HepG2 (cell line): ENCODE results near the gene RIIAD1. TPM values are rescaled to one million over a fixed set of nuclear protein-coding genes. Genes with fewer than 3 reads are reported as not detected.
A peak's percentile ranks its signal among the peaks of the same experiment; 100 is the strongest.

Source experiments
- ATAC-seq: fragments of 200-7000 bp; cut with Tn5 transposase; 3 replicates; pipeline ENCODE4 v1.9.1; 2020; ENCODE audit warnings: mild to moderate bottlenecking, moderate library complexity
- BruUV-seq: library from RNA; stranded (reverse); fragments of 400-500 nt; replicated peaks from 2 replicates; lab custom pipeline; 2021; lab: Mats Ljungman, UMichigan
- CTCF ChIA-PET: fragments of 300-600 bp; formaldehyde crosslinking; extraction: SDS; loops from one replicate; lab custom pipeline; 2021; ENCODE audit warnings: low total read pairs, inconsistent platforms, low intra/inter-chr PET ratio; lab: Yijun Ruan, JAX
- POLR2A ChIA-PET: fragments of 350-600 bp; sonication (Branson Sonifier 250); formaldehyde crosslinking; loops from one replicate; lab custom pipeline; 2020; ENCODE audit warnings: antibody characterized with exemption, inconsistent platforms; lab: Yijun Ruan, JAX
- DNase-seq: peaks from one replicate; pipeline ENCODE4 v3.0.0-alpha.2; 2015; ENCODE audit warnings: low spot score
- FAIRE-seq: peaks from 3 replicates; lab custom pipeline; 2011; peaks lifted over from hg19 to GRCh38; lab: Jason Lieb, UNC
- H2AFZ ChIP-seq: one replicate; pipeline ENCODE4 v1.6.1; 2011; ENCODE audit warnings: low read length, inconsistent platforms
- H3K27ac ChIP-seq: fragments of 300-600 bp; 3 replicates; pipeline ENCODE4 v1.8.0; 2011; ENCODE audit warnings: mixed run types, mild to moderate bottlenecking, mixed read lengths, low read length, inconsistent platforms; ENCODE audit not compliant: insufficient read depth; ENCODE audit errors: extremely low read length
- H3K27me3 ChIP-seq, 2 experiments: fragments of 200-600 bp in 1 of 2; 2 replicates in 1 of 2; 3 replicates in 1 of 2; pipeline versions ENCODE4 v1.6.0 to v1.8.0; 2011; ENCODE audit warnings: low read length in 2 of 2, mild to moderate bottlenecking in 2 of 2, moderate library complexity in 2 of 2, inconsistent platforms in 1 of 2; ENCODE audit not compliant: insufficient read depth in 2 of 2, control insufficient read depth in 1 of 2
- H3K36me3 ChIP-seq, 2 experiments: fragments of 200-600 bp in 1 of 2; replicated peaks in 1 of 2; 2 replicates in 1 of 2; 3 replicates in 1 of 2; pipeline versions ENCODE4 v1.5.1 to v1.8.0; 2011; ENCODE audit warnings: low read length in 2 of 2, inconsistent platforms in 1 of 2; ENCODE audit not compliant: insufficient read depth in 2 of 2, control insufficient read depth in 1 of 2
- H3K4me1 ChIP-seq: 2 replicates; pipeline ENCODE4 v1.5.1; 2012; ENCODE audit warnings: low read length, inconsistent platforms; ENCODE audit not compliant: insufficient read depth
- H3K4me2 ChIP-seq: 2 replicates; pipeline ENCODE4 v1.6.0; 2011; ENCODE audit warnings: low read depth, low read length, inconsistent platforms
- H3K4me3 ChIP-seq, 3 experiments: fragments of 200-600 bp in 1 of 3; sonication (generic), shearing (Covaris generic) in 1 of 3; replicated peaks in 1 of 3; 2 replicates each; pipeline ENCODE4 v1.5.1; 2011 to 2016; ENCODE audit warnings: low read length in 3 of 3, inconsistent platforms in 2 of 3, low read depth in 2 of 3, mild to moderate bottlenecking in 2 of 3, control low read depth in 1 of 3, mixed read lengths in 1 of 3; ENCODE audit not compliant: insufficient read depth in 1 of 3
- H3K79me2 ChIP-seq: one replicate; pipeline ENCODE4 v1.6.1; 2011; ENCODE audit warnings: low read length, inconsistent platforms; ENCODE audit not compliant: insufficient read depth
- H3K9ac ChIP-seq: 2 replicates; pipeline ENCODE4 v1.6.0; 2011; ENCODE audit warnings: mild to moderate bottlenecking, low read depth, low read length, inconsistent platforms; ENCODE audit not compliant: insufficient read depth
- H3K9me3 ChIP-seq: 2 replicates; pipeline ENCODE4 v1.5.1; 2012; ENCODE audit warnings: mild to moderate bottlenecking, low read length
- H4K20me1 ChIP-seq: 2 replicates; pipeline ENCODE4 v1.6.0; 2011; ENCODE audit warnings: inconsistent platforms, mild to moderate bottlenecking, low read length, moderate library complexity; ENCODE audit not compliant: insufficient read depth
- ATM ChIP-seq: fragments of 450-650 bp; IDR thresholded peaks from 2 replicates; pipeline ENCODE4 v1.7.1; 2017; ENCODE audit warnings: mild to moderate bottlenecking, borderline replicate concordance
- CHD2 ChIP-seq: IDR thresholded peaks from 2 replicates; pipeline ENCODE4 v1.6.1; 2011; ENCODE audit warnings: low read depth, low read length, improper control_type of control experiment
- IKZF1 ChIP-seq: fragments of 450-650 bp; IDR thresholded peaks from 2 replicates; pipeline ENCODE4 v1.7.1; 2016
- JDP2 ChIP-seq: sonication (generic); formaldehyde crosslinking; IDR thresholded peaks from 2 replicates; pipeline ENCODE4 v1.8.1; 2022; ENCODE audit warnings: missing genetic modification reagents, borderline replicate concordance
- RAD51 ChIP-seq: fragments of 450-650 bp; IDR thresholded peaks from 2 replicates; pipeline ENCODE4 v1.6.1; 2016; ENCODE audit warnings: borderline replicate concordance
- RXRA ChIP-seq: sonication (generic); formaldehyde crosslinking; IDR thresholded peaks from 2 replicates; pipeline ENCODE4 v1.5.1; 2020; ENCODE audit warnings: missing genetic modification reagents
- SATB2 ChIP-seq: sonication (generic); formaldehyde crosslinking; IDR thresholded peaks from 2 replicates; pipeline ENCODE4 v1.5.0; 2020; ENCODE audit warnings: missing genetic modification reagents
- SP1 ChIP-seq, 2 experiments: fragments of 450-650 bp in 1 of 2; sonication (generic) in 1 of 2; formaldehyde crosslinking in 1 of 2; IDR thresholded peaks; 2 replicates each; pipeline versions ENCODE4 v1.4.0 to v1.6.1; 2016 to 2020; ENCODE audit warnings: missing genetic modification reagents in 1 of 2
- TRIM24 ChIP-seq: sonication (generic); formaldehyde crosslinking; IDR thresholded peaks from 2 replicates; pipeline ENCODE4 v1.8.0; 2022; ENCODE audit warnings: mild to moderate bottlenecking, missing genetic modification reagents
- ZEB1 ChIP-seq: IDR thresholded peaks from 2 replicates; pipeline ENCODE4 v1.6.1; 2012; ENCODE audit warnings: mild to moderate bottlenecking, low read depth, inconsistent platforms; ENCODE audit not compliant: insufficient replicate concordance
- ZNF230 ChIP-seq: sonication (generic); formaldehyde crosslinking; IDR thresholded peaks from 2 replicates; pipeline ENCODE4 v1.4.0; 2020; ENCODE audit warnings: mild to moderate bottlenecking, missing genetic modification reagents
- ZNF280B ChIP-seq: sonication (generic); formaldehyde crosslinking; IDR thresholded peaks from 2 replicates; pipeline ENCODE4 v1.5.0; 2020; ENCODE audit warnings: missing genetic modification reagents, mild to moderate bottlenecking, borderline replicate concordance
- ZNF781 ChIP-seq: sonication (generic); formaldehyde crosslinking; IDR thresholded peaks from 2 replicates; pipeline ENCODE4 v1.5.1; 2020; ENCODE audit warnings: borderline replicate concordance, mild to moderate bottlenecking, missing genetic modification reagents; ENCODE audit errors: not compliant biosample characterization
- ZNF790 ChIP-seq: sonication (generic); formaldehyde crosslinking; IDR thresholded peaks from 2 replicates; pipeline ENCODE4 v1.8.0; 2022; ENCODE audit warnings: missing genetic modification reagents, mild to moderate bottlenecking, borderline replicate concordance
- whole genome bisulfite sequencing: methylation state at CpG from one replicate; pipeline ENCODE4 v1.1.6; 2017; ENCODE audit warnings: low lambda C conversion rate; 5-methylcytosine and 5-hydroxymethylcytosine counted together
- in situ Hi-C: cut with HindIII; loops from 2 replicates; pipeline ENCODE4 v1.10.0; 2017; ENCODE audit warnings: low pct_unique_long_range_greater_than_20kb; ENCODE audit not compliant: extremely low pct_ligation_motif_present
- intact Hi-C: fragments of 100-400 bp; cut with micrococcal nuclease; formaldehyde crosslinking; loops from one replicate; pipeline ENCODE4 v1.10.0; 2022; ENCODE audit not compliant: unreplicated experiment
- polyA plus RNA-seq, 8 experiments: library from polyadenylated mRNA; depleted of rRNA in 3 of 8; stranded (reverse) in 7 of 8; unstranded in 1 of 8; fragments of >200 nt; fragmentation: Illumina TruSeq in 4 of 8; extraction: Trizol in 4 of 8; gene quantifications; 2 replicates each; pipeline versions ENCODE4 v1.2.1 to v1.2.3, GENCODE V29; 2011 to 2016; ENCODE audit warnings: low read depth in 4 of 8, missing spikeins in 1 of 8, mixed read lengths in 1 of 8; ENCODE audit not compliant: insufficient read depth in 1 of 8
- total RNA-seq, 5 experiments: library from RNA; depleted of rRNA; stranded (reverse); fragments of >200 nt; fragmentation: Illumina TruSeq; extraction: Trizol; gene quantifications; 2 replicates each; pipeline ENCODE4 v1.2.3, GENCODE V29; 2016; ENCODE audit warnings: low read depth in 1 of 5
- TF ChIP-seq, protein P1 (sequence below): sonication (generic); formaldehyde crosslinking; IDR thresholded peaks from 2 replicates; pipeline ENCODE4 v1.4.0; 2020; ENCODE audit warnings: missing genetic modification reagents

RIIAD1 gene
- total and polyA plus RNA-seq, 2 of the 13 experiments (the other 11 are each of a cell fraction or from before 2014, with no cell fraction given) = not detected

DNA sequence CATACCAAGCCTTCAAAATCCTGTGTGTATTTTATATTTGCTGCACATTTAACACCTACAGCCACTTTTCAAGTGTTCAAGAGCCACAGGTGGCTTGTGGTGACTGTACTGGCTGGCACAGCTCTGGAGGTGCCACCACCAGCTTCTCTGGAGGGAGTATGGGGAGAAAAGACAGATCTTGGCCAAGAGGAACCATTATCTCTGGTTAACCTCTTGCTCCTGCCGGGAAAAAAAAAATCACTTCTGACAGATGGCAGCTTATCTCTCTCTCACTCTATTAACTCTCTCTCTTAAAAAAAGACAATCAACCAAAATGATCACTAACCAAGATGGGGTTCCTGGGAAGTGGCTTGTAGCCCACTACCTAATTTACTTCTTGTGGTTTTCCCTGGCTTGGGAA lies 1.2 kb upstream of the RIIAD1 start:
- Histone ChIP-seq H3K27me3 (peaks cover 3 to 41% of the 10 kb centered on the region in 2 experiments), H3K79me2 (no peaks in the 10 kb centered on the region), H3K4me1 (peaks cover 55% of the 10 kb centered on the region), H4K20me1 (no peaks in the 10 kb centered on the region), H3K36me3 (no peaks in the 10 kb centered on the region), H3K9ac (no peak overlapping the region; the same call in 1 of the 2 replicates), H3K4me3 (peak overlapping the region in 2 of 3 experiments; percentile 35 to 55; a peak in 3 of 6 replicates), H2AFZ (no peak overlapping the region), H3K4me2 (peak overlapping the region; percentile 90), H3K27ac (no peak overlapping the region), H3K9me3 (no peaks in the 10 kb centered on the region)
- BruUV-seq = no TSS peak
- in situ Hi-C loops (no loop called here), intact Hi-C loops (no loop called here)
- FAIRE-seq (no peak), ATAC-seq (no peak), DNase-seq (no peak)
- 0% methylated on average over 1 of the region's 1 CpG for WGBS
- POLR2A ChIA-PET = no interaction called here
- TF ChIP-seq IKZF1 (no peak), ZNF280B (CRISPR knock-in tag) (no peak), SATB2 (CRISPR knock-in tag) (no peak)
- CTCF ChIA-PET = no interaction called here

GRCh38 chr1:151720554-151720953 lies 768 bp upstream of the RIIAD1 start:
- FAIRE-seq (no peak), DNase-seq (no peak), ATAC-seq (peak; percentile 18; the same call in 1 of the 3 replicates)
- no peak overlapping the region for H3K27ac ChIP-seq
- no peaks in the 10 kb centered on the region for H3K36me3 ChIP-seq
- H3K4me1 ChIP-seq = peaks cover 50% of the 10 kb centered on the region
- CTCF ChIA-PET = no interaction called here
- no TSS peak for BruUV-seq
- H2AFZ ChIP-seq = no peak overlapping the region
- H3K4me3 ChIP-seq = peak overlapping the region; percentile 18 to 55 (median 35)
- 8% methylated on average over 5 of the region's 5 CpGs for WGBS
- in situ Hi-C loops = no loop called here
- H3K9me3 ChIP-seq = no peaks in the 10 kb centered on the region
- intact Hi-C loops = no loop called here
- POLR2A ChIA-PET = interaction anchor here (1.0 kb wide), 1 partner anchor 15 kb away, joined by 5 read pairs; no protein-coding TSS in a partner anchor
- peak overlapping the region; percentile 90 for H3K4me2 ChIP-seq
- H3K79me2 ChIP-seq = no peaks in the 10 kb centered on the region
- H4K20me1 ChIP-seq = no peaks in the 10 kb centered on the region
- peaks cover 3 to 37% of the 10 kb centered on the region in 2 experiments for H3K27me3 ChIP-seq
- peak overlapping the region; percentile 13; the same call in 1 of the 2 replicates for H3K9ac ChIP-seq
- no peak for TF ChIP-seq ZEB1
- no peak for TF ChIP-seq RXRA (CRISPR knock-in tag)
- TF ChIP-seq, protein P1, sequence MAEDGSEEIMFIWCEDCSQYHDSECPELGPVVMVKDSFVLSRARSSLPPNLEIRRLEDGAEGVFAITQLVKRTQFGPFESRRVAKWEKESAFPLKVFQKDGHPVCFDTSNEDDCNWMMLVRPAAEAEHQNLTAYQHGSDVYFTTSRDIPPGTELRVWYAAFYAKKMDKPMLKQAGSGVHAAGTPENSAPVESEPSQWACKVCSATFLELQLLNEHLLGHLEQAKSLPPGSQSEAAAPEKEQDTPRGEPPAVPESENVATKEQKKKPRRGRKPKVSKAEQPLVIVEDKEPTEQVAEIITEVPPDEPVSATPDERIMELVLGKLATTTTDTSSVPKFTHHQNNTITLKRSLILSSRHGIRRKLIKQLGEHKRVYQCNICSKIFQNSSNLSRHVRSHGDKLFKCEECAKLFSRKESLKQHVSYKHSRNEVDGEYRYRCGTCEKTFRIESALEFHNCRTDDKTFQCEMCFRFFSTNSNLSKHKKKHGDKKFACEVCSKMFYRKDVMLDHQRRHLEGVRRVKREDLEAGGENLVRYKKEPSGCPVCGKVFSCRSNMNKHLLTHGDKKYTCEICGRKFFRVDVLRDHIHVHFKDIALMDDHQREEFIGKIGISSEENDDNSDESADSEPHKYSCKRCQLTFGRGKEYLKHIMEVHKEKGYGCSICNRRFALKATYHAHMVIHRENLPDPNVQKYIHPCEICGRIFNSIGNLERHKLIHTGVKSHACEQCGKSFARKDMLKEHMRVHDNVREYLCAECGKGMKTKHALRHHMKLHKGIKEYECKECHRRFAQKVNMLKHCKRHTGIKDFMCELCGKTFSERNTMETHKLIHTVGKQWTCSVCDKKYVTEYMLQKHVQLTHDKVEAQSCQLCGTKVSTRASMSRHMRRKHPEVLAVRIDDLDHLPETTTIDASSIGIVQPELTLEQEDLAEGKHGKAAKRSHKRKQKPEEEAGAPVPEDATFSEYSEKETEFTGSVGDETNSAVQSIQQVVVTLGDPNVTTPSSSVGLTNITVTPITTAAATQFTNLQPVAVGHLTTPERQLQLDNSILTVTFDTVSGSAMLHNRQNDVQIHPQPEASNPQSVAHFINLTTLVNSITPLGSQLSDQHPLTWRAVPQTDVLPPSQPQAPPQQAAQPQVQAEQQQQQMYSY (CRISPR knock-in tag) = no peak
- no peak for TF ChIP-seq JDP2 (CRISPR knock-in tag)
- TF ChIP-seq SP1 (IDR thresholded peaks at IDR 0.05) = no peak
- no peak for TF ChIP-seq SP1 (CRISPR knock-in tag; IDR thresholded peaks at IDR 0.05)
- no peak for TF ChIP-seq ZNF790 (CRISPR knock-in tag)
- TF ChIP-seq ZNF230 (CRISPR knock-in tag) = no peak
- TF ChIP-seq TRIM24 (CRISPR knock-in tag) = no peak
- no peak for TF ChIP-seq ATM
- no peak for TF ChIP-seq RAD51
- TF ChIP-seq ZNF781 = no peak
- no peak for TF ChIP-seq CHD2
